ENCODE results near the gene SCAMP3.
"Not testable (repeated sequence)": the region's sequence is repeated elsewhere in the genome, so short reads cannot be mapped to it uniquely, and the experiment has no call there.

The SCAMP3 gene

DNA sequence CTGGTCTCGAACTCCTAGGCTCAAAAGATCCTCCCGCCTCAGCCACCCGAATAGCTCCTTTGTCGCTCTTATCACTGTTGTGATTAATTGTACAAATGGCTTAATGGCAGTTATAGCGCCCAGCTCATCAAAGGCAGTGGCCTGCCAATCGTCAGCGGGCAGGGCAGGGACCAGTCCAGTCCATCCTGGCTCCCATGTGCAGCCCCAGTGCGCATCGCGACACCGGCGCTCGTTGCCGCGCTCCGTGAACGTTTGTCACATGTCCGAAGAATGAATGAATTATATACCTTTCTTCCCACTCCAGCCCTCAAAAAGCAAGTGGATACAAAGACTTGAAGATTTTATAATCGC is 35.3 kb downstream of the SCAMP3 start:
- no peak for FAIRE-seq

DNA sequence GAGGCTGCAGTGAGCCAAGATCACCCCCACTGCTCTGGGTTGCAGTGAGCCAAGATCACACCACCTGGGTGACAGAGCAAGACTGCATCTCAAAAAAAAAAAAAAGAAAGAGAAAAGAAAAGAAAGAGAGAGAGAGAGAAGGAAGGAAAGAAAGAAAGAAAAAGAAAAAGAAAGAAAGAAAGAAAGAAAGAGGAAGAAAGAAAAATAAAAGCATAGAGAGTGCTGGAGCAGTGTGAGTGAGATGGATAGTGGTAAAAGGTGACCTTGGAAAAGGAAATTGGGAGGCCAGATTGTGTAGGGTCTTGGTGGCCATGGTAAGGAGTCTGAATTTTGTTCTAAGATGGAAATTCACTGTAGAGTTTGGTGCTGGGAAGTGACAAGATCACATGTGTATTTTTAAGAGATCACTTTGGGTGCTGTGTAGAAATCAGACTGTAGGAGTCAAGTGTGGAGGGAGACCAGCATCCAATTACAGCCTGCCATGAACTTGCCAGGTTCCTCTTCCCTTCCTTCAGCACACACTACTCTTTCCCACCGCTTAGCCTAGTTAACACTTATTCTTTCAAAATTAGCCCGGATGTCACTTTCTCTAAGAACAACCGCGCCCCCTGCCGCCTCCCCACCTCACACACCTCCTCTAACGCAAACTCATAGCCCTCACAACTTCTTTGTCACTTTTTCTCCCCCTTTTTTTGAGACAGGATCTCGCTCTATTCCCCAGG is 35.8 kb downstream of the SCAMP3 start:
- FAIRE-seq: no peak

DNA sequence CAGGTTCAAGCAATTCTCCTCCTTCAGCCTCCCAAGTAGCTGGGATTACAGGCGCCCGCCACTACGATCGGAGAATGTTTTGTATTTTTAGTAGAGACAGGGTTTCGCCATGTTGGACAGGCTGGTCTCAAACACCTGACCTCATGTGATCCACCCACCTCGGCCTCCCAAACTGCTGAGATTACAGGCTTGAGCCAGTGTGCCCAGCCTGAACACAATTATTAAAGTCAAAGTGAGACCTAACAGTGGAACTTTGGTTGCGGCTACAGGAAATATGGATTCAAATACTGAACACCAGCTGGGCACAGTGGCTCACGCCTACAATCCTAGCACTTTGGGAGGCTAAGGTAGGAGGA is 36.8 kb downstream of the SCAMP3 start:
- FAIRE-seq: not testable (repeated sequence)

DNA sequence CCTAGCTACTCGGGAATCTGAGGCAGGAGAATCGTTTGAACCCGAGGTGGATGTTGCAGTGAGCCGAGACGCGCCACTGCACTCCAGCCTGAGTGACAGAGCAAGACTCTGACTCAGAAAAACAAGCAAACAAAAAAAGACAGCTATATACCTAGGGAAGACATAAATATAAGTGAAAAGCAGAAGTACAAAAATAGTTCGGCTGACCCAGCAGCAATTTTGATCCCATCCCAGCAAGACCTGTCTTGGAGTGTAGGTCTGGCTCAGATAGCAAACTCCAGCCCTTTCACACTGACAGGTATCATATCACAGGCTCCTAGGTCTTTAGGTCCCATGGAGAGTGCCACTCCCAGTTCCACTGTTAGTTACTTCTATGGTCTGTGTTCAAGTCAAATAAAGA is 39.1 kb downstream of the SCAMP3 start:
- no peak for FAIRE-seq

DNA sequence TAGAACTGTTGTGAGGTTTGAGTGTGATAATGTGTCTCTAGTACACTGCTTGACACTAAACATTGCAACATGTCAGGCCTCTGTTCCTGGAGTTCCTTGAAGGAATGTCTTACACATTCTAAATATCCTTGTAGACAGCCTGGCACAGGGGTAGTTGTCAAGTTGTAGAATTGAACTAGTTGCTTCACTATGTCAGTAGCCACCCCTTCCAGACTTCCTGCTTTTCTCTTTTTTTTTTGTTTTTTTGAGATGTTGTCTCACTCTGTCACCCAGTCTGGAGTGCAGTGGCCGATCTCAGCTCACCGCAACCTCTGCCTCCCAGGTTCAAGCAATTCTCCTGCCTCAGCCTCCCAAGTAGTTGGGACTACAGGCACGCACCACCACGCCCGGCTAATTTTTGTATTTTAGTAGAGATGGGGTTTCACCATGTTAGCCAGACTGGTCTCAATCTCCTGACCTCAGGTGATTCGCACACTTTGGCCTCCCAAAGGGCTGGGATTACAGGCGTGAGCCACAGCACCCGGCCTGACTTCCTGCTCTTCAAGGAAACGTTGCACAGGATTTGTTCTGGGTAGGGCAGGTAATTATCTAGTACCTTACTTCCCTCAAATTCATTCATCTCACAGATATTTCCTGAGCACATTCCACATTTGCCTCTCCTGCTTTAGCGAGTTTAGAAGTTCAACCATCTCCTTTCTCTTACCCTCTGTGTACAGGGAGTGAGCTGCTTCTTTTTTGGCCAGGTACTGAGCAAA is 41.8 kb downstream of the SCAMP3 start:
- not testable (repeated sequence) for FAIRE-seq

DNA sequence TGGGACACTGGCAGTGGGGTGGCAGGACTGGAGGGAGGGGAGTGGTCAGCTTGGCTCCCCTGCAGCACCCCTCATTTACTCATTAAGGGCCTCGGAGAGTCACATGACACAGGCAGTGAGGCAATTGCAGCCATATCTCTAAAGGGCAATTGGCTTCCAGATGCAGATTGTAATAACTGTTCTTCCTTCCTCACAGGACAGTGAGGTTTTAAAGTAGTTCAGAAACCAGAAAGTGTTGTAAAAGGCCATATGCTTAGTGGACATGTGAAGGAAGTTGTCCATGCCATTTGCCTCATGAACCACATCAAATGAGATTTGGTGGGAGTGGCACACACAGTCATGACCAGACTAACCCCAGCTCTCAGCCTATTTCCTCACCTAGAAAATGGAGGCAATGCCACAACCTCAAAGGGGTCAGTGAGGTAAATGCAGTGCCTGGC is 42.5 kb downstream of the SCAMP3 start:
- no peak for FAIRE-seq

DNA sequence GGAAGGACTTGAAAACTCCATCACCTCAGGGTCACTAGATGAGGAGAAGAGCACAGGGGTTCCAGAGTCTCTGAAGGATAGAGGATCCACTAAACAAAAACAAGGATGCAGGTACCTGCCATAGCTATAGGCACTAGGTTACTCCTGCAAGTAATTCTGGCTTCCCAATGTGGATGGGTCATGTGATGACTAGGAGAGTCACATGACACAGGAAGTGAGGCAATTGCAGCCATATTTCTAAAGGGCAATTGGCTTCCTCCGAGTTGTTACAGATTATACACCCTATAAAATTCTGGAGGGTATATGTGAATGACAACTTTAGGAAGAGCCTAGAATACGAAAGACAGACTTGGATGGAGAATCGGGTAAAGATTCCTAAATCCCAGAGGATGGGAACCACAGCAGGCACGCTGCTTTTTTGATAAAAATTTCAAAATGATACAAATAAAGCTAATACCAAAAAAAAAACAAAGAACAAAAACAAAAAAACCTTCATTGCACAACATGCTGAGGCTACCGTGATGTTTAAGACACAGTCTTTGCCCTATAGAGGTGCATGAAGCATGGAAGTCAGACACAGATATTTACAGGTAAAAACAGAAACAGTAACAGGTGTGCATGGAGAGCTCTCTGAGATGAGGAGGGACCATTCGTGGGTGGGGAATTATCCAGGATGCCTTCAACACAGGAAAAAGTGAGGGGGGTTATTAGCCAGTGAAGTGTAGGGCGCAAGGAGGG is 43.1 kb downstream of the SCAMP3 start:
- no peak for FAIRE-seq

DNA sequence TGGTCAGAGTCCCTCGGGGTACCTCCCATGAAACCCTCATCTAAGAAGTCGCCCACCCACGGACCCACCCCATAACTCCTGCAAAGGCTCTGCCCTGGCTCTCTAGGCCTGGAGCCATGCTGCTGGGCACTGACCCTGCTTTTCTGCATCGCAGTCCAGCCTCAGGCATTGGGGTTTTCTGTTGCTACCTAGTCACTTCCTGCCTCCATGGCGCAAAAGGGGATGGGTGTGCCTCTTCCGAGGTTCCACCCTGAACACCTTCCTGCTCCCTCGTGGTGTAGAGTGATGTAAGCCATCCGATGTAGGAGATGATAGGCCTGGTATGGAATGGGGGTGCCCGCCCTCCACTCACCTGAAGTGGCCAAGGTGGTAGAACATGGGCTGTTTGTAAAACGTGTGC is 47.5 kb downstream of the SCAMP3 start:
- not testable (repeated sequence) for FAIRE-seq

DNA sequence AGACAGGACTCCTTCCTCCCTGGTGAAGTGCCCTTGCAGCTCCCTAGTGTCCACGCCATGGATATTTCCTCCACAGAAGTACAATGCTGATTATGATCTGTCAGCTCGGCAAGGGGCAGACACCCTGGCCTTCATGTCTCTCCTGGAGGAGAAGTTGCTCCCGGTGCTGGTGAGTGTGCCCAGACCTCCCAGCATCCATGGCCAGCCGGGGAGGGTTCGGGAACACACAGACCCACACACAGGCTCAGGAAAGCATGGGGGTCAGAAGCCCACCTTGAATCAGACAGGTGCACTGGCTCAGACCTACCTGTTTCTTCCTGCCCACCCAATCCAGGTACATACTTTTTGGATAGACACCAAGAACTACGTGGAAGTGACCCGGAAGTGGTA is 50.1 kb downstream of the SCAMP3 start:
- FAIRE-seq: not testable (repeated sequence)

DNA sequence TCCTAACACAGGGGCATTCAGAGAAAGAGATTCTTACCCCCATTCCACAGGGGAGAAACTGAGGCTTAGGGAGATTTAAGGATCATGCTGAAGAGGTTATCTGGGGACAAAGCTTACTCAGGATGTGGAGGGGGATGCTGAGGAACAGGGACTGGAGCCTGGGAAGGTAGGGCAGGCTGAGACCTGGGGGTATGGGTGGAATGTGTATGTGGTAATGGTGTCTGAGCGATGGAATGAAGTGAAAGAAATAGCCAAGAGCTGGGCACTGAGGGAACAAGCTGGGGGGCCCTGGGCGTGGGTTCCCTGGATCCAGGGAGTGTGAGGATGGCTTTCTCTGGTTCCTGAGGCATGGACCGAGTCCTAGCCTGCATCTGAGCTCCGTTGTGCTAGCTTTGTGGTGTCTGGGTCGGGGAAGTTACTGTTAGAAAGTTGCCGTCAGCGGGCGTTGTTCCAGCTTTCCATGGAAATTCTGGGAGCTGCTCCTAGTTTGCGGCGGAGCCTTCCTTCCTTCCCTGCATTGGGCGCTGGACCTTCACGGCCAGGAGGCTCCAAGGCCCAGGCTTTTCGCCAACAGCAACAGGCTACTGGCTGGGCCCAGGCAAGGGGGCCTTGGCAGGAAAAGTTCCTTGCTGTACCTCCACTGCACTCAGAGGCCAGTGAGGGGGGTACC is 50.6 kb downstream of the SCAMP3 start:
- FAIRE-seq: not testable (repeated sequence)

DNA sequence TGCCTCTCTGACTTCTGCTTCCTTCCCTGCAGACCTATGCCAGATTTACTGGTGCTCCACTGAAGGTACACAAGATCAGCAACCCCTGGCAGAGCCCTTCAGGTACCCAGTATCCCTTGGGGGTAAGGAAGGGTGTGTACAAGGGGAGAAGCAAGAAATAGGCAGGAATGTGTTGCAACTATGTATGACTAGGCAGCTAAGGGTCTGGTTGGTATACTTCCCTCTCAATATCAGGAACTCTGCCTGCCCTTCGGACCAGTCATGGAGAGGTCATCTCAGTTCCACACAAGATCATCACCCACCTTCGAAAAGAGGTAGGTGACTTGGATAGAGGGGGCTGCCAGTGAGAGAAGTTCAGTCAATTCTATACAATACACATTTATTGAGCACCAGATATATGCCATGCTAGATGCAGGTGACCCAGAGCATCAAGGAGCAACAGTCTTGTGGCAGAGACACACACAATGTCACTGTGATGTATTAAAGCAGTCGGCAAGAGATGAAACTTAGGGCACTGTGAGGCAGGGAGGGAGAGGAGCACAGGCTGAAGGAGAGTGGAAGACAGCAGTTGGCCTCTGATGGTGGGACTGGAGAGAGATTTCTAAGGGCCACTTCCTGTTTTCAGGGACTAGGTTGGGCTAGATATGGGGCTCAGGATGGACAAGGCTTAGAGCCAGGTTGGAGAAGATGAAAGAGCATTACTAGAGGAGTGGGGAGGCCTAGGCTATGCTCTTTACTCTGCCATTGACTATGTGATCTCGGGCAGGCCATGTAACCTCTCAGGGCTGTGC is 51.7 kb downstream of the SCAMP3 start:
- FAIRE-seq: no peak

DNA sequence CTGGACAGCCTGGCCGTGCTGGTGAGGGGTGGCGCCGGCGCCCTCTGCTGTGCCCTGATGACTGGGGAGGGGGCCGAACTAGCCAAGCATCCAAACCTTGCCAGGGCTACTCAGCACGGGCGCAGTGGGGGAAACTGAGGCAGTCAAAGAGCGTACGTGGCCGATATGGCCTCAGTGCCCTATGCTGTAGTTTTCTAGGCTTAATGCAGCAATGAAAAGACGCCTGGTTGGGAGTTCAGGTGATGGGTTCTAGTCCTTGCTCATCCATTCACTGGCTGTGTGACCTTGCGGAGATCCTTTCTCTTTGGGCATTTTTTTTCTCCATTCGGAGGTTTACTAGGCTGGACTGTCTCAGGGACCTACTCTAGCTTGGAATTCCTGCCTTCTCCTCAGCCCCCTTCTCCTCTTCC is 52.8 kb downstream of the SCAMP3 start:
- FAIRE-seq: no peak

DNA sequence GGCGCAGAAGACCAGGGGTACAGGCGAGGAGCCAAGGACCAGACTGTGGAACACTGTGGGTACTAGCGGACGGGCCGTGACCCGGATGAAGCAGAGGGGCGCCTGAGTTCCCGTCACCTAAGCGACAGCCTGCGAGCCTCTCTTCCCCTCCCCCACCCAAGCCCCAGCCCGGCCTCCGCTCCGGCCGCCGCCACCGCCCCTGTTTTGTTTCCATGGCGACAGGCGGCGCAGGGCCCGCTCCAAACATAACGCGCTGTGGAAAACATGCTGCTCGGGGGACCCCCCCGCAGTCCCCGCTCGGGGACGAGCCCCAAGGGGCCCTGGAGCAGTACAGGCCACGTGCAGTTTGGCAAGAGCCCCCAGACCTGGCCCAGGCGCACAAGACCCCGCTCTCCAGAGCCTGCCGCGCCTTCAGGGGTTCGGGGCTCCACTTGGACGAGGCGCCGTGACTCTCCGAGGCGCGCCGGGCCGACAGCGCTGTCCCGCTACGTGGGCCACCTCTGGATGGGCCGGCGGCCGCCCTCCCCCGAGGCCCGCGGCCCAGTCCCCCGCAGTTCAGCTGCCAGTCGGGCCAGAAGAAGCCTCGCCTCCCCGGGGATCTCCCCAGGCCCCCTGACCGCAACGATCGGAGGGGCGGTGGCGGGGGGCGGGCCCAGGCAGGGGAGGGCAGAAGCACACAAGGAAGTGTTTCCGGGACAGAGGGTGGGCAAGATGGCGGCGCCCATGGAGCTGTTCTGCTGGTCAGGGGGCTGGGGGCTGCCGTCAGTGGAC is 53.4 kb downstream of the SCAMP3 start, which contains the start of gene MTX1:
Gene MTX1, plus strand, starts transcription at position 155 of the 771 bp plus-strand sequence. Its CDS starts 110 bp downstream, at position 265.
- no peak for FAIRE-seq

DNA sequence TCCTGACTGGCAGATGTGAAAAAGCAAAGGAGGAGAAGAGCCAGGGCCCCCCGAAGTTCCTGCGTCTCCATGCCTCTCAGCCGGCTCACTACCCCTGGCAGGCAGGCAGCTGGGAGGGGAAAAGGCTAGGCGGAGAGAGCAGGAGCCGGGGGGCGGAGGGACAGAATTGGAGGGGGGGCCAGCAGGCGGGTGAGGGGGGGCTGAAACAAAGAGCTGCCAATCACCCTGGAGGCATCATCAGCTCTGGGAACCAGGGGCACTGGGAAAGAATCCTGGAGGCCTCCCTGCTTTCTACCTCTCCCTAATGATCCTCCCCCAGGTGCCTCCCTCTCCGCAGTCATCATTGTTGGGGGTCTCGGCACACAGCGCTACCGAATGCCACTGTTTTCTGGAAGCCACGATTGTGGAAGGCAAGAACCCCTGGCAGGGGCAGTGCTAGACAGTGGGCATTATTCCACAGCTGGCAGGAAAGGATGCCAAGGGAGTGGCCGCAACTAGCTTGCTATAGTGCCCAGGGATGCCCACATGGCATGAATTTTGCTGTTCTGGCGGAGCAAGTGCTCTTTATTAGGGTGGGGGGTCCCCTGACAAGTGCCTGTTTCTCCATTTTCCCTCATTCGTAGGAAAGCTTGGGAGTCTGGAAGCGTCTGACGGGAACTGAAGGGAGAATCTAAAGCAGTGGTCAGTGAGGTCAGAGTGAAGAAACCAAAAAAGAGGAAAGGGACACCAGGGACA is 54.2 kb downstream of the SCAMP3 start, which contains the start of gene THBS3:
Gene THBS3, minus strand, starts transcription at position 92 of the 735 bp plus-strand sequence. Its CDS starts 21 bp downstream, at position 71.
- no peak for FAIRE-seq

DNA sequence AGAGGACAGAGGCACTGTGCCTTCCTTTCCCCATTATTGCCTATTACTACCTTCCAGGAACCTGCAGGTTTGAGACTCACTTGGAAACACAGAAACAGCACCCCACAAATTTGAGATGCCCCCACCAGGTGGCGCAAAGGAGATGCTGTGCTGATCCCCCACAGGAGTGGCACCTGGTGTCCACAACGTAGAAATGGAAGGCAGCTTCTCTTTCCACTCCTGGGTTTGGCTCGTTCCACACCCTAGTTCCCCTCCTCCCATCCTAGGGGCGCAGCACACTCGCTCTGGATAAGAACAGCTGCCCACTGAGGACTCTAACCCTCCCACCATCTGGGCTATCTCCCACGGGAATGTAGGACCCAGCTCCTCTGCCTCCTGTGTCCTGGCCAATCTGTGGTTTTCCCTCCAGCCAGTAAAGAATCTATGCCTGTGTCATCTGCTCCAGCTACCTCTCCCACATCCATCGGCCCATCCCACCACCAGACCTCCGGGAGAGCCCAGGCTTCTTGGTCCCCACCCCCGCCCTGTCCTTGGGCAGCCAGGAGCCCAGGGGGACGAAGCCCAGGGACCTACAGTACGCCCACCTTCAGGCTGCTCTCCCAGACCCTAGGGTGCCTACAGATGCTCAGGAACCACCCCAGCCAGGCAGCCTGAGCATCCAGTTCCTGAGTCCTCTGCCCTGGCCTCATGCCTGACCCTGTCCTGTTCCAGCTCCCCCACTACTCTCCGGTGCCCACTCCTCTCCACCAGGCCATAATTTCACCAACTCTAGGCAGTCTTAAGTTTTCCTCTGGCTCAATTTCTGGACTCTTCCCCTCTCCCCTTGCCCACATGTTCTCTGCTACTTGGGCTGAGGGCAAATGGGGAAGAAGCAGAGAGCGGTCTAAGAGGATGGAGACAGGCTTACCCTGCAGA is 55.0 kb downstream of the SCAMP3 start:
- no peak for FAIRE-seq
